ENCODE results near the gene VASH2. TPM values are rescaled to one million over a fixed set of nuclear protein-coding genes. Genes with fewer than 3 reads are reported as not detected.
A peak's percentile ranks its signal among the peaks of the same experiment; 100 is the strongest.

VASH2 gene
- total RNA-seq, 4 donors from 2014 or later: 0.24 to 2.0 (median 1.1) TPM

DNA sequence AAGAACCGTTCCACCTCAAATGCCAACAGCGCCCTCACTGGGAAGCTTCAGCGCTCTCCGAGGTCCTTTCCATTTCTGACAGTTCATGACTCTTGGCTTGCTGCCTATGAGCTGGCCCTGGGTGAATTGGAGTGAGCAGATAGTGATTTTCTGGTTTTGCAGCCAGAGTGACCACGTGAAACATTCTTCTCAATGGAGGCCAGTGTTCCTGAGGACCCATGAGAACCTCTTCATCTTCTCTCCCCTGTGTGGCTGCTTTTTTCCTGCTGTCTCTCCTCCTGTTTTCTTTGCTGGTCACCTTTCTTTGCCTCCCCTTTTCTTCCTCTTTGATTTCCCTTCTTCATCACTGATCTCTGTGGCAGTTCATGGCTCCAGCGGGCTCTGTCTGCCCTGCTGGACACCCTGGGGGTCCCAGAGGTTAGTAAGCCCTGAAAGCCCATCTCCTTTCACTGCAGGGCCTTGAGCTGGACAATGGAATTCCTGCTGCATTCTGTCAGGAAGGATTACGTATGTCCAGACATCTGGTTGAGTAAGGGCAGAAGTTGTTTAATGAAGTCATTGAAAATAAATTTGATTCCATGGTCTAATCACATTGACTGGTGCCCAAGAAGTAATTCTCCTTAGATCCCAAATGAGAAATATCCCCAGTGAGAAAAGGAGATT, 29.9 kb downstream of the VASH2 start:
- H3K27ac ChIP-seq: peak overlapping the region; percentile 64 to 71 (median 68)
- no peak overlapping the region for H3K4me3 ChIP-seq (replicated peaks in 1 of 3)
- H3K36me3 ChIP-seq: no peaks in the 10 kb centered on the region
- no peaks in the 10 kb centered on the region for H3K27me3 ChIP-seq
- DNase-seq: peak; percentile 86 to 89
- H3K9me3 ChIP-seq: no peaks in the 10 kb centered on the region
- H3K4me1 ChIP-seq: peaks cover 13 to 27% of the 10 kb centered on the region in 2 donors
- intact Hi-C loops (cut with DNase I): no loop called here
- 54 to 64% methylated on average over 7 of the region's 7 CpGs for WGBS, 2 donors
- TF ChIP-seq CTCF (IDR thresholded peaks at IDR 0.05): peak in 2 of 6 experiments; percentile 19 to 34
- TF ChIP-seq POLR2A (IDR thresholded peaks at IDR 0.05): no peak

GRCh38 chr1:212981025-212981495, 30.7 kb downstream of the VASH2 start:
- intact Hi-C loops (cut with DNase I): no loop called here
- H3K9me3 ChIP-seq: no peaks in the 10 kb centered on the region
- 19 to 26% methylated on average over 9 to 11 of the region's 11 CpGs for whole genome bisulfite sequencing, 2 donors
- no peaks in the 10 kb centered on the region for H3K36me3 ChIP-seq
- no peaks in the 10 kb centered on the region for H3K27me3 ChIP-seq
- H3K4me1 ChIP-seq: peaks cover 13 to 27% of the 10 kb centered on the region in 2 donors
- H3K4me3 ChIP-seq (replicated peaks in 1 of 3): no peak overlapping the region
- TF ChIP-seq POLR2A (IDR thresholded peaks at IDR 0.05): no peak
- TF ChIP-seq CTCF (IDR thresholded peaks at IDR 0.05): no peak
- H3K27ac ChIP-seq: peak overlapping the region; percentile 64 to 71 (median 68)
- peak; percentile 88 to 92 for DNase-seq

- H3K4me1 ChIP-seq: peaks cover 13 to 27% of the 10 kb centered on the region in 2 donors
- TF ChIP-seq POLR2A (IDR thresholded peaks at IDR 0.05) (no peak), CTCF (IDR thresholded peaks at IDR 0.05) (no peak)
- no peaks in the 10 kb centered on the region for H3K9me3 ChIP-seq
- no peak for DNase-seq
- H3K27me3 ChIP-seq: no peaks in the 10 kb centered on the region
- no peaks in the 10 kb centered on the region for H3K36me3 ChIP-seq
- 65 to 75% methylated on average over 13 of the region's 13 CpGs for WGBS, 2 donors
- H3K27ac ChIP-seq: peak overlapping the region in 1 of 3 donors; percentile 68
- intact Hi-C loops (cut with DNase I): no loop called here
- no peak overlapping the region for H3K4me3 ChIP-seq (replicated peaks in 1 of 3)
Observed at GRCh38 chr1:212981571-212982328, 31.4 kb downstream of the VASH2 start.

DNA sequence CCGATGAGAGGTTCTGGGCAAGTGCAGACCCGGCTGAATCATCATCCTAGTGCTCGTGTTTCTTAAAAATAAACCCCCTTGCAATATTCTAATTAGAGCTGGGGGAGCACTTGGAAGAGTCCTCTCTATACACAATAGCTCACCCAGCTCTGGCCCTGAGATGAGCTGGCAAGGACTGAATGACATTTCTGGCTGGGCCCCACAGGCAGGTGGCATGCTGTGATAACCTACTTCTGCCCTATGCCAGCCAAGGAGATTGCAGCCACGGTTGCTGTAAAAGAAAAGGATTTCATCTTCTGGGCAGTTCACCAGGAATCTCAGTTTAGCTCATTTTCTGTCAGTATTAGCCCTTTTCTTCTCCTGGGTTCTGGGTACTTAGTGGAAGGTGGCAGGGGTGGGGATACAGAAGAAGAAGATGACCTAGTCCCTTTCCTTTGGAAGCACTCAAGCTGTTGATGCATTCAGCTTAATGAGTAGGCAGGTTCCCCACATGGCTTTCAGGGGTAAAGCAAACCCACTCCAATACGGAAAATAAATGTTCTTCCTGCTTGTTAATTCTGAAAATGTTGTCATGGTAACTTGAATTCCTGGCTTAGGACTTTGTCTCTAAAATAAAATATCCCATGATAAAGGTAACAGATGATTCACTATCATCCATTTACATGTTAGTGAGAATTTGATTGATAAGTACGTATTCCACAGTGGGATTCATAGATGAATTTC, 32.2 kb downstream of the VASH2 start:
- no peak for TF ChIP-seq CTCF (IDR thresholded peaks at IDR 0.05)
- TF ChIP-seq POLR2A (IDR thresholded peaks at IDR 0.05): no peak
- intact Hi-C loops (cut with DNase I): no loop called here
- Histone ChIP-seq H3K9me3 (no peaks in the 10 kb centered on the region), H3K4me1 (peaks cover 13 to 27% of the 10 kb centered on the region in 2 donors), H3K36me3 (no peaks in the 10 kb centered on the region), H3K4me3 (replicated peaks in 1 of 3) (no peak overlapping the region), H3K27ac (no peak overlapping the region), H3K27me3 (no peaks in the 10 kb centered on the region)
- DNase-seq: peak in 1 of 2 donors; percentile 27
- 60 to 83% methylated on average over 6 of the region's 6 CpGs for WGBS, 2 donors

Measured in thyroid gland (tissue), 4 donors.